ENCODE measurements around the gene WWC1.

WWC1 gene

GRCh38 chr5:168443950-168444700 lies 152.7 kb downstream of the WWC1 start:
- Histone ChIP-seq H3K9me3 (ENCODE audit: control insufficient read depth, insufficient read depth, low read length) (no peaks in the 10 kb centered on the region), H3K9ac (ENCODE audit: low read depth, low read length) (no peak overlapping the region), H3K27me3 (ENCODE audit: control insufficient read depth, insufficient read depth, low read length) (no peaks in the 10 kb centered on the region), H3K4me1 (ENCODE audit: control insufficient read depth, insufficient read depth, low read length) (no peaks in the 10 kb centered on the region), H3K4me3 (ENCODE audit: low read depth, low read length) (no peak overlapping the region), H3K36me3 (ENCODE audit: control insufficient read depth, insufficient read depth, low read length) (peaks cover 13% of the 10 kb centered on the region)

GRCh38 chr5:168446983-168447619 lies 155.7 kb downstream of the WWC1 start:
- H3K4me1 ChIP-seq (ENCODE audit: control insufficient read depth, insufficient read depth, low read length): no peaks in the 10 kb centered on the region
- H3K36me3 ChIP-seq (ENCODE audit: control insufficient read depth, insufficient read depth, low read length): peaks cover 9% of the 10 kb centered on the region
- H3K27me3 ChIP-seq (ENCODE audit: control insufficient read depth, insufficient read depth, low read length): no peaks in the 10 kb centered on the region
- H3K9ac ChIP-seq (ENCODE audit: low read depth, low read length): no peak overlapping the region
- no peaks in the 10 kb centered on the region for H3K9me3 ChIP-seq (ENCODE audit: control insufficient read depth, insufficient read depth, low read length)
- H3K4me3 ChIP-seq (ENCODE audit: low read depth, low read length): no peak overlapping the region

- Histone ChIP-seq H3K4me1 (ENCODE audit: control insufficient read depth, insufficient read depth, low read length) (no peaks in the 10 kb centered on the region), H3K4me3 (ENCODE audit: low read depth, low read length) (no peak overlapping the region), H3K36me3 (ENCODE audit: control insufficient read depth, insufficient read depth, low read length) (peaks cover 9% of the 10 kb centered on the region), H3K27me3 (ENCODE audit: control insufficient read depth, insufficient read depth, low read length) (no peaks in the 10 kb centered on the region), H3K9ac (ENCODE audit: low read depth, low read length) (no peak overlapping the region), H3K9me3 (ENCODE audit: control insufficient read depth, insufficient read depth, low read length) (no peaks in the 10 kb centered on the region)
These were observed 156.4 kb downstream of the WWC1 start for GRCh38 chr5:168447808-168448207.

GRCh38 chr5:168449166-168449565 lies 157.7 kb downstream of the WWC1 start:
- no peaks in the 10 kb centered on the region for H3K9me3 ChIP-seq (ENCODE audit: control insufficient read depth, insufficient read depth, low read length)

GRCh38 chr5:168451565-168451964 lies 160.1 kb downstream of the WWC1 start:
- H3K9me3 ChIP-seq (ENCODE audit: control insufficient read depth, insufficient read depth, low read length): no peaks in the 10 kb centered on the region
- H3K27me3 ChIP-seq (ENCODE audit: control insufficient read depth, insufficient read depth, low read length): no peaks in the 10 kb centered on the region
- no peaks in the 10 kb centered on the region for H3K4me1 ChIP-seq (ENCODE audit: control insufficient read depth, insufficient read depth, low read length)
- no peak overlapping the region for H3K4me3 ChIP-seq (ENCODE audit: low read depth, low read length)
- peaks cover 3% of the 10 kb centered on the region for H3K36me3 ChIP-seq (ENCODE audit: control insufficient read depth, insufficient read depth, low read length)
- H3K9ac ChIP-seq (ENCODE audit: low read depth, low read length): no peak overlapping the region

More at GRCh38 chr5:168449166-168449565, 157.7 kb downstream of the WWC1 start:
- H3K9ac ChIP-seq (ENCODE audit: low read depth, low read length): no peak overlapping the region
- no peak overlapping the region for H3K4me3 ChIP-seq (ENCODE audit: low read depth, low read length)
- H3K4me1 ChIP-seq (ENCODE audit: control insufficient read depth, insufficient read depth, low read length): no peaks in the 10 kb centered on the region
- no peaks in the 10 kb centered on the region for H3K27me3 ChIP-seq (ENCODE audit: control insufficient read depth, insufficient read depth, low read length)
- H3K36me3 ChIP-seq (ENCODE audit: control insufficient read depth, insufficient read depth, low read length): peaks cover 8% of the 10 kb centered on the region

GRCh38 chr5:168455201-168455600 lies 163.8 kb downstream of the WWC1 start:
- Histone ChIP-seq H3K4me3 (ENCODE audit: low read depth, low read length) (no peak overlapping the region), H3K4me1 (ENCODE audit: control insufficient read depth, insufficient read depth, low read length) (no peaks in the 10 kb centered on the region), H3K27me3 (ENCODE audit: control insufficient read depth, insufficient read depth, low read length) (no peaks in the 10 kb centered on the region), H3K9ac (ENCODE audit: low read depth, low read length) (no peak overlapping the region), H3K36me3 (ENCODE audit: control insufficient read depth, insufficient read depth, low read length) (peaks cover 17% of the 10 kb centered on the region), H3K9me3 (ENCODE audit: control insufficient read depth, insufficient read depth, low read length) (no peaks in the 10 kb centered on the region)

- no peaks in the 10 kb centered on the region for H3K27me3 ChIP-seq (ENCODE audit: control insufficient read depth, insufficient read depth, low read length)
- H3K4me1 ChIP-seq (ENCODE audit: control insufficient read depth, insufficient read depth, low read length): no peaks in the 10 kb centered on the region
- H3K9ac ChIP-seq (ENCODE audit: low read depth, low read length): no peak overlapping the region
- no peak overlapping the region for H3K4me3 ChIP-seq (ENCODE audit: low read depth, low read length)
- no peaks in the 10 kb centered on the region for H3K9me3 ChIP-seq (ENCODE audit: control insufficient read depth, insufficient read depth, low read length)
- H3K36me3 ChIP-seq (ENCODE audit: control insufficient read depth, insufficient read depth, low read length): peaks cover 17% of the 10 kb centered on the region
These were observed 166.1 kb downstream of the WWC1 start for GRCh38 chr5:168457542-168457941.

GRCh38 chr5:168460606-168461005 lies 169.2 kb downstream of the WWC1 start:
- Histone ChIP-seq H3K27me3 (ENCODE audit: control insufficient read depth, insufficient read depth, low read length) (no peaks in the 10 kb centered on the region), H3K4me1 (ENCODE audit: control insufficient read depth, insufficient read depth, low read length) (no peaks in the 10 kb centered on the region), H3K36me3 (ENCODE audit: control insufficient read depth, insufficient read depth, low read length) (peaks cover 22% of the 10 kb centered on the region), H3K9ac (ENCODE audit: low read depth, low read length) (no peak overlapping the region), H3K9me3 (ENCODE audit: control insufficient read depth, insufficient read depth, low read length) (no peaks in the 10 kb centered on the region), H3K4me3 (ENCODE audit: low read depth, low read length) (no peak overlapping the region)

- Histone ChIP-seq H3K27me3 (ENCODE audit: control insufficient read depth, insufficient read depth, low read length) (no peaks in the 10 kb centered on the region), H3K4me1 (ENCODE audit: control insufficient read depth, insufficient read depth, low read length) (no peaks in the 10 kb centered on the region), H3K4me3 (ENCODE audit: low read depth, low read length) (no peak overlapping the region), H3K9me3 (ENCODE audit: control insufficient read depth, insufficient read depth, low read length) (no peaks in the 10 kb centered on the region), H3K9ac (ENCODE audit: low read depth, low read length) (no peak overlapping the region), H3K36me3 (ENCODE audit: control insufficient read depth, insufficient read depth, low read length) (peaks cover 13% of the 10 kb centered on the region)
These were observed 171.6 kb downstream of the WWC1 start for GRCh38 chr5:168463081-168463480.

GRCh38 chr5:168464214-168464613 lies 172.8 kb downstream of the WWC1 start:
- no peaks in the 10 kb centered on the region for H3K9me3 ChIP-seq (ENCODE audit: control insufficient read depth, insufficient read depth, low read length)
- no peak overlapping the region for H3K4me3 ChIP-seq (ENCODE audit: low read depth, low read length)
- H3K36me3 ChIP-seq (ENCODE audit: control insufficient read depth, insufficient read depth, low read length): peaks cover 13% of the 10 kb centered on the region
- H3K4me1 ChIP-seq (ENCODE audit: control insufficient read depth, insufficient read depth, low read length): no peaks in the 10 kb centered on the region
- no peaks in the 10 kb centered on the region for H3K27me3 ChIP-seq (ENCODE audit: control insufficient read depth, insufficient read depth, low read length)
- H3K9ac ChIP-seq (ENCODE audit: low read depth, low read length): no peak overlapping the region

GRCh38 chr5:168464641-168465040 lies 173.2 kb downstream of the WWC1 start:
- H3K4me1 ChIP-seq (ENCODE audit: control insufficient read depth, insufficient read depth, low read length): no peaks in the 10 kb centered on the region
- H3K4me3 ChIP-seq (ENCODE audit: low read depth, low read length): no peak overlapping the region
- no peak overlapping the region for H3K9ac ChIP-seq (ENCODE audit: low read depth, low read length)
- no peaks in the 10 kb centered on the region for H3K9me3 ChIP-seq (ENCODE audit: control insufficient read depth, insufficient read depth, low read length)
- no peaks in the 10 kb centered on the region for H3K27me3 ChIP-seq (ENCODE audit: control insufficient read depth, insufficient read depth, low read length)
- peaks cover 11% of the 10 kb centered on the region for H3K36me3 ChIP-seq (ENCODE audit: control insufficient read depth, insufficient read depth, low read length)

- Histone ChIP-seq H3K4me1 (ENCODE audit: control insufficient read depth, insufficient read depth, low read length) (no peaks in the 10 kb centered on the region), H3K27me3 (ENCODE audit: control insufficient read depth, insufficient read depth, low read length) (no peaks in the 10 kb centered on the region), H3K9me3 (ENCODE audit: control insufficient read depth, insufficient read depth, low read length) (no peaks in the 10 kb centered on the region), H3K36me3 (ENCODE audit: control insufficient read depth, insufficient read depth, low read length) (peaks cover 8% of the 10 kb centered on the region), H3K9ac (ENCODE audit: low read depth, low read length) (no peak overlapping the region), H3K4me3 (ENCODE audit: low read depth, low read length) (no peak overlapping the region)
These were observed 176.4 kb downstream of the WWC1 start for GRCh38 chr5:168467755-168468330.

Data from iPS-15b (cell line).